ENCODE data around the gene EXOSC6.
"Not testable (repeated sequence)": the region's sequence is repeated elsewhere in the genome, so short reads cannot be mapped to it uniquely, and the experiment has no call there.

- not testable (repeated sequence) for TF ChIP-seq RARB (CRISPR knock-in tag; IDR thresholded peaks at IDR 0.05); ZC3H10 (CRISPR knock-in tag; IDR thresholded peaks at IDR 0.05); POU6F1 (CRISPR knock-in tag; IDR thresholded peaks at IDR 0.05; ENCODE audit: borderline replicate concordance, low read depth); TCF4 (CRISPR knock-in tag; IDR thresholded peaks at IDR 0.05; ENCODE audit: borderline replicate concordance); ZFP30 (CRISPR knock-in tag; IDR thresholded peaks at IDR 0.05); ZNF70 (CRISPR knock-in tag; IDR thresholded peaks at IDR 0.05); GLIS3 (CRISPR knock-in tag; IDR thresholded peaks at IDR 0.05); CSRNP3 (CRISPR knock-in tag; IDR thresholded peaks at IDR 0.05); PATZ1 (CRISPR knock-in tag; IDR thresholded peaks at IDR 0.05; ENCODE audit: borderline replicate concordance); PPARA (CRISPR knock-in tag; IDR thresholded peaks at IDR 0.05; ENCODE audit: borderline replicate concordance); ARNTL (CRISPR knock-in tag; IDR thresholded peaks at IDR 0.05; ENCODE audit: borderline replicate concordance, low read depth); ESRRG (CRISPR knock-in tag; IDR thresholded peaks at IDR 0.05); BACH2 (CRISPR knock-in tag; IDR thresholded peaks at IDR 0.05; ENCODE audit: borderline replicate concordance)
Measured at GRCh38 chr16:70198666-70199065, 53.1 kb downstream of the EXOSC6 start.
